K562 (cell line): ENCODE measurements around the gene KYAT1. TPM values are rescaled to one million over a fixed set of nuclear protein-coding genes. Genes with fewer than 3 reads are reported as not detected.

Experiments used
- CLOCK ChIP-seq: fragments of 250-450 bp; sonication (Bioruptor Pico); IDR thresholded peaks from 2 replicates; pipeline ENCODE4 v1.4.0; 2020; ENCODE audit warnings: mild to moderate bottlenecking, moderate library complexity, borderline replicate concordance
- E2F5 ChIP-seq: sonication (generic); formaldehyde crosslinking; IDR thresholded peaks from 2 replicates; pipeline ENCODE4 v1.8.0; 2022; ENCODE audit warnings: mild to moderate bottlenecking, missing genetic modification reagents
- ETV1 ChIP-seq: fragments of 450-650 bp; conservative IDR thresholded peaks from 2 replicates; pipeline ENCODE4 v1.6.1; 2016; ENCODE audit warnings: missing genetic modification characterization, control low read depth, low read depth, missing compliant biosample characterization
- HNRNPL ChIP-seq: fragments of 200-400 bp; formaldehyde crosslinking; IDR thresholded peaks from 2 replicates; pipeline ENCODE4 v1.6.1; 2017; ENCODE audit warnings: low read depth, mild to moderate bottlenecking, low read length
- KDM4B ChIP-seq, 2 experiments: fragments of 450-650 bp in 1 of 2; sonication (generic) in 1 of 2; IDR thresholded peaks; 2 replicates each; pipeline ENCODE4 v1.6.1; 2016 to 2017; ENCODE audit warnings: borderline replicate concordance in 2 of 2, antibody characterized with exemption in 1 of 2, low read depth in 1 of 2, mild to moderate bottlenecking in 1 of 2
- MITF ChIP-seq: IDR thresholded peaks from 2 replicates; pipeline ENCODE4 v1.6.1; 2014; ENCODE audit warnings: antibody characterized with exemption
- MYBL2 ChIP-seq, 2 experiments: fragments of 450-650 bp in 1 of 2; sonication (generic) in 1 of 2; formaldehyde crosslinking in 1 of 2; IDR thresholded peaks; 2 replicates each; pipeline versions ENCODE4 v1.6.1 to v1.8.1; 2017 to 2022; ENCODE audit warnings: borderline replicate concordance in 1 of 2, inconsistent platforms in 1 of 2, low read depth in 1 of 2, mild to moderate bottlenecking in 1 of 2, missing genetic modification reagents in 1 of 2, moderate library complexity in 1 of 2
- NKRF ChIP-seq: fragments of 450-650 bp; IDR thresholded peaks from 2 replicates; pipeline ENCODE4 v1.6.1; 2016; ENCODE audit warnings: borderline replicate concordance
- RBM15 ChIP-seq: fragments of 200-400 bp; formaldehyde crosslinking; IDR thresholded peaks from 2 replicates; pipeline ENCODE4 v1.6.1; 2018; ENCODE audit warnings: mild to moderate bottlenecking, low read length, moderate library complexity; ENCODE audit not compliant: insufficient read depth
- TEAD1 ChIP-seq, 2 experiments: fragments of 450-650 bp in 1 of 2; sonication (generic) in 1 of 2; formaldehyde crosslinking; IDR thresholded peaks; 2 replicates each; pipeline versions ENCODE4 v1.4.0 to v1.8.0; 2020 to 2022; ENCODE audit warnings: mild to moderate bottlenecking in 2 of 2, missing genetic modification reagents in 1 of 2
- ZBTB43 ChIP-seq: sonication (generic); formaldehyde crosslinking; IDR thresholded peaks from 2 replicates; pipeline ENCODE4 v1.8.0; 2023; ENCODE audit warnings: mild to moderate bottlenecking, missing genetic modification reagents
- ZFPM2 ChIP-seq: fragments of 250-450 bp; sonication (Bioruptor Pico); IDR thresholded peaks from 2 replicates; pipeline ENCODE4 v1.5.1; 2022; ENCODE audit warnings: mild to moderate bottlenecking
- ZNF277 ChIP-seq: fragments of 250-450 bp; sonication (Bioruptor Pico); IDR thresholded peaks from 2 replicates; pipeline ENCODE4 v1.8.0; 2022; ENCODE audit warnings: inconsistent platforms, mild to moderate bottlenecking, moderate library complexity, borderline replicate concordance
- ZNF584 ChIP-seq: fragments of 200-800 bp; sonication (Bioruptor generic); IDR thresholded peaks from 2 replicates; pipeline ENCODE4 v1.6.1; 2016; ENCODE audit warnings: low read depth, mild to moderate bottlenecking, missing genetic modification characterization, missing compliant biosample characterization
- ZNF764 ChIP-seq: fragments of 250-450 bp; sonication (Bioruptor Pico); IDR thresholded peaks from 2 replicates; pipeline ENCODE4 v1.4.0; 2020; ENCODE audit warnings: low read depth, mild to moderate bottlenecking, moderate library complexity
- polyA plus RNA-seq, 8 experiments: library from polyadenylated mRNA; depleted of rRNA in 4 of 8; stranded (reverse) in 5 of 8; unstranded in 3 of 8; fragments of >200 nt; fragmentation: Nextera tagmentation in 2 of 8; fragmentation: Illumina TruSeq in 1 of 8; extraction: Ambion mirVana in 2 of 8; extraction: Trizol in 1 of 8; gene quantifications; 2 replicates each; pipeline versions ENCODE4 v1.2.1 to v1.2.3, GENCODE V29; 2011 to 2014; ENCODE audit warnings: inconsistent platforms in 1 of 8, missing spikeins in 1 of 8
- total RNA-seq, 7 experiments: library from RNA; depleted of rRNA in 6 of 7; stranded (reverse); fragments of >200 nt in 6 of 7; fragmentation: Illumina TruSeq in 2 of 7; extraction: Trizol in 2 of 7; gene quantifications; 2 replicates each; pipeline versions ENCODE4 v1.2.1 to v1.2.3, GENCODE V29; 2011 to 2021; ENCODE audit warnings: low replicate concordance in 1 of 7

KYAT1 gene
- total and polyA plus RNA-seq, 9 of the 15 experiments (the other 6 are each of a cell fraction or from before 2014, with no cell fraction given), result 6.4 to 16.8 (median 11.1) TPM

GRCh38 chr9:128818839-128819715 lies 62.7 kb downstream of the KYAT1 start (continued):
- TF ChIP-seq ZBTB43 (CRISPR knock-in tag) (no peak), E2F5 (CRISPR knock-in tag) (no peak; the same call in 1 of the 2 replicates), ZFPM2 (CRISPR knock-in tag) (no peak), MITF (no peak), MYBL2 (IDR thresholded peaks at IDR 0.05; ENCODE audit: low read depth) (no peak), MYBL2 (CRISPR knock-in tag; IDR thresholded peaks at IDR 0.05; ENCODE audit: borderline replicate concordance) (no peak), ZNF277 (CRISPR knock-in tag) (no peak), KDM4B (IDR thresholded peaks at IDR 0.05; ENCODE audit: borderline replicate concordance in 2 of 2, low read depth in 1 of 2) (no peak; a peak in 1 of 4 replicates), ETV1 (tag) (no peak), RBM15 (no peak), NKRF (no peak), ZNF764 (CRISPR knock-in tag) (no peak), CLOCK (CRISPR knock-in tag) (no peak), HNRNPL (peak; percentile 81), ZNF584 (CRISPR knock-in tag) (no peak), TEAD1 (CRISPR knock-in tag; IDR thresholded peaks at IDR 0.05) (no peak)
